Body of pancreas (tissue), 4 donors: ENCODE data around the gene ENG. TPM values are rescaled to one million over a fixed set of nuclear protein-coding genes. Genes with fewer than 3 reads are reported as not detected.

Experiments
- ATAC-seq: fragments of 150-250 bp; one replicate; pipeline ENCODE4 v1.9.1; 2016
- DNase-seq, 4 donors: peaks; one replicate each; pipeline ENCODE4 v3.0.0-alpha.2; 2019
- H3K27ac ChIP-seq, 4 donors: fragments of 200-600 bp; sonication (generic); 1 replicate in 3 of 4; 2 replicates in 1 of 4; pipeline versions ENCODE4 v1.5.1 to v1.6.1; 2016 to 2019; ENCODE audit warnings: mild to moderate bottlenecking in 1 of 4, mixed read lengths in 1 of 4, moderate library complexity in 1 of 4
- H3K27me3 ChIP-seq, 2 donors: fragments of 200-600 bp; sonication (generic); one replicate each; pipeline ENCODE4 v1.6.0; 2016; ENCODE audit warnings: mild to moderate bottlenecking in 1 of 2
- H3K36me3 ChIP-seq, 2 donors: fragments of 200-600 bp; sonication (generic); replicated peaks in 1 of 2; 2 replicates each; pipeline ENCODE4 v1.5.1; 2016; ENCODE audit warnings: low read depth in 2 of 2; ENCODE audit not compliant: insufficient read depth in 1 of 2
- H3K4me1 ChIP-seq: fragments of 200-600 bp; sonication (generic); one replicate; pipeline ENCODE4 v1.6.0; 2016
- H3K4me3 ChIP-seq, 2 donors: fragments of 200-600 bp; sonication (generic); 1 replicate in 1 of 2; 2 replicates in 1 of 2; pipeline ENCODE4 v1.5.1; 2016 to 2019
- H3K9me3 ChIP-seq, 3 donors: fragments of 200-600 bp; sonication (generic); 1 replicate in 2 of 3; 2 replicates in 1 of 3; pipeline ENCODE4 v1.5.1; 2016
- CTCF ChIP-seq, 7 experiments: fragments of 450-650 bp in 4 of 7; fragments of 200-600 bp in 3 of 7; sonication (generic) in 3 of 7; IDR thresholded peaks; one replicate each; pipeline ENCODE4 v1.5.1; 2016 to 2019; ENCODE audit warnings: antibody characterized with exemption in 7 of 7
- POLR2A ChIP-seq, 3 donors: fragments of 450-650 bp; IDR thresholded peaks; one replicate each; pipeline ENCODE4 v1.6.1; 2016; ENCODE audit warnings: antibody characterized with exemption in 3 of 3, mild to moderate bottlenecking in 2 of 3
- WGBS, 2 donors: methylation state at CpG; one replicate each; pipeline ENCODE4 v1.1.5; 2017; 5-methylcytosine and 5-hydroxymethylcytosine counted together
- intact Hi-C: fragments of 100-400 bp; cut with DNase I; formaldehyde crosslinking; loops from one replicate; pipeline ENCODE4 v1.15.1; 2023
- total RNA-seq, 2 donors: library from RNA; depleted of rRNA; stranded (reverse); fragments of >200 nt; gene quantifications; one replicate each; pipeline ENCODE4 v1.1.0, GENCODE V29; 2016

The ENG gene
- total RNA-seq, 2 donors from 2014 or later = 20.2 to 26.7 TPM

- ATAC-seq = no peak
- WGBS, 2 donors = 92 to 96% methylated on average over 4 to 10 of the region's 11 CpGs
- H3K4me1 ChIP-seq = peaks cover 4% of the 10 kb centered on the region
- H3K27me3 ChIP-seq = no peaks in the 10 kb centered on the region
- no peak for DNase-seq
- no peaks in the 10 kb centered on the region for H3K9me3 ChIP-seq
- H3K4me3 ChIP-seq = no peak overlapping the region
- TF ChIP-seq POLR2A (IDR thresholded peaks at IDR 0.05) (no peak), CTCF (IDR thresholded peaks at IDR 0.05) (no peak)
- H3K27ac ChIP-seq = no peak overlapping the region
- peaks cover 12 to 20% of the 10 kb centered on the region in 2 donors for H3K36me3 ChIP-seq
- intact Hi-C loops = no loop called here
Measured at GRCh38 chr9:127814619-127815511, 39.6 kb downstream of the ENG start.

GRCh38 chr9:127813686-127814226, 40.7 kb downstream of the ENG start:
- no peak for ATAC-seq
- peaks cover 4% of the 10 kb centered on the region for H3K4me1 ChIP-seq
- DNase-seq = no peak
- no peak for TF ChIP-seq POLR2A (IDR thresholded peaks at IDR 0.05)
- no peak for TF ChIP-seq CTCF (IDR thresholded peaks at IDR 0.05)
- H3K36me3 ChIP-seq = peaks cover 12 to 20% of the 10 kb centered on the region in 2 donors
- H3K9me3 ChIP-seq = no peaks in the 10 kb centered on the region
- intact Hi-C loops = no loop called here
- 53 to 83% methylated on average over 4 to 9 of the region's 9 CpGs for WGBS, 2 donors
- H3K27me3 ChIP-seq = no peaks in the 10 kb centered on the region
- H3K4me3 ChIP-seq = no peak overlapping the region
- no peak overlapping the region for H3K27ac ChIP-seq

GRCh38 chr9:127812936-127813675, 41.4 kb downstream of the ENG start:
- no peak overlapping the region for H3K27ac ChIP-seq
- no peaks in the 10 kb centered on the region for H3K9me3 ChIP-seq
- intact Hi-C loops = no loop called here
- DNase-seq (no peak), ATAC-seq (no peak)
- no peaks in the 10 kb centered on the region for H3K27me3 ChIP-seq
- peaks cover 4% of the 10 kb centered on the region for H3K4me1 ChIP-seq
- H3K4me3 ChIP-seq = no peak overlapping the region
- peaks cover 17 to 23% of the 10 kb centered on the region in 2 donors for H3K36me3 ChIP-seq
- WGBS, 2 donors = 89 to 97% methylated on average over 12 to 19 of the region's 19 CpGs
- TF ChIP-seq CTCF (IDR thresholded peaks at IDR 0.05) = no peak
- TF ChIP-seq POLR2A (IDR thresholded peaks at IDR 0.05) = no peak

- ATAC-seq (no peak), DNase-seq (no peak)
- H3K4me3 ChIP-seq = no peak overlapping the region
- TF ChIP-seq POLR2A (IDR thresholded peaks at IDR 0.05) (no peak), CTCF (IDR thresholded peaks at IDR 0.05) (no peak)
- H3K36me3 ChIP-seq = peaks cover 22 to 23% of the 10 kb centered on the region in 2 donors
- intact Hi-C loops = no loop called here
- H3K4me1 ChIP-seq = peaks cover 4% of the 10 kb centered on the region
- no peak overlapping the region for H3K27ac ChIP-seq
- H3K27me3 ChIP-seq = no peaks in the 10 kb centered on the region
- 85 to 96% methylated on average over 6 of the region's 6 CpGs for WGBS, 2 donors
- no peaks in the 10 kb centered on the region for H3K9me3 ChIP-seq
Measured at GRCh38 chr9:127812011-127812410, 42.4 kb downstream of the ENG start.
